Measurements from ENCODE around the gene NT5DC2. TPM values are rescaled to one million over a fixed set of nuclear protein-coding genes. Genes with fewer than 3 reads are reported as not detected.

Gene NT5DC2
- total RNA-seq, 1 experiment from 2014 or later: 377 TPM

- ChIA-PET POLR2A (interaction anchor here (0.6 kb wide), 1 partner anchor 18 kb away, joined by 3 read pairs; no protein-coding TSS in a partner anchor), CTCF (interaction anchor here (0.6 to 0.9 kb wide), 2 partner anchors 96 to 1650 kb away, joined by 3 read pairs; no protein-coding TSS in a partner anchor)
- Mint-ChIP-seq H3K4me3 (no peak overlapping the region), H3K27ac (peak overlapping the region; percentile 83; the same call in 1 of the 2 replicates), H3K4me1 (0 out of 2 replicates have a peak, but pooled peaks cover 3% of the 10 kb centered on the region), H3K27me3 (ENCODE audit: low read depth) (no peaks in the 10 kb centered on the region; the same call in 1 of the 2 replicates), H3K36me3 (peaks cover 32% of the 10 kb centered on the region), H3K9me3 (no peaks in the 10 kb centered on the region)
- DNase-seq (ENCODE audit: low spot score) (no peak), ATAC-seq (no peak)
- TF ChIP-seq IRF1 (CRISPR knock-in tag; IDR thresholded peaks at IDR 0.05) (0 out of 2 replicates have a peak, but pooled peaks have one; percentile 11), ZNF219 (CRISPR knock-in tag; IDR thresholded peaks at IDR 0.05; ENCODE audit: borderline replicate concordance) (no peak)
Measured at GRCh38 chr3:52523386-52524257, 10.0 kb downstream of the NT5DC2 start.

GRCh38 chr3:52522651-52523251 lies 10.9 kb downstream of the NT5DC2 start:
- H3K27me3 Mint-ChIP-seq (ENCODE audit: low read depth): no peaks in the 10 kb centered on the region; the same call in 1 of the 2 replicates
- no peaks in the 10 kb centered on the region for H3K9me3 Mint-ChIP-seq
- no peak overlapping the region for H3K4me3 Mint-ChIP-seq
- no peak for DNase-seq (ENCODE audit: low spot score)
- H3K36me3 Mint-ChIP-seq: peaks cover 27% of the 10 kb centered on the region
- ATAC-seq: no peak
- no peak overlapping the region for H3K27ac Mint-ChIP-seq
- POLR2A ChIA-PET: interaction anchor here (0.6 kb wide), 1 partner anchor 25 kb away, joined by 4 read pairs; no protein-coding TSS in a partner anchor
- no peak for TF ChIP-seq FOXP1 (CRISPR knock-in tag; IDR thresholded peaks at IDR 0.05; ENCODE audit: borderline replicate concordance)
- no peak for TF ChIP-seq CTCF (IDR thresholded peaks at IDR 0.05)
- 0 out of 2 replicates have a peak, but pooled peaks have one; percentile 53 for TF ChIP-seq NFATC4 (CRISPR knock-in tag; IDR thresholded peaks at IDR 0.05)
- no peak for TF ChIP-seq E2F5 (CRISPR knock-in tag; IDR thresholded peaks at IDR 0.05)
- peaks cover 7% of the 10 kb centered on the region for H3K4me1 Mint-ChIP-seq
- CTCF ChIA-PET: interaction anchor here (0.6 to 0.9 kb wide), 2 partner anchors 95 to 1649 kb away, joined by 3 read pairs; no protein-coding TSS in a partner anchor

- H3K4me3 Mint-ChIP-seq: no peak overlapping the region
- no peak for TF ChIP-seq TEAD1 (CRISPR knock-in tag; IDR thresholded peaks at IDR 0.05)
- H3K9me3 Mint-ChIP-seq: no peaks in the 10 kb centered on the region
- peaks cover 21% of the 10 kb centered on the region for H3K36me3 Mint-ChIP-seq
- ChIA-PET POLR2A (interaction anchor here (0.6 kb wide), 1 partner anchor 24 kb away, joined by 4 read pairs; no protein-coding TSS in a partner anchor), CTCF (no interaction called here)
- ATAC-seq (no peak), DNase-seq (ENCODE audit: low spot score) (no peak)
- H3K4me1 Mint-ChIP-seq: peaks cover 7% of the 10 kb centered on the region
- no peaks in the 10 kb centered on the region; the same call in 1 of the 2 replicates for H3K27me3 Mint-ChIP-seq (ENCODE audit: low read depth)
- H3K27ac Mint-ChIP-seq: no peak overlapping the region
Measured at GRCh38 chr3:52521881-52522650, 11.6 kb downstream of the NT5DC2 start.

GRCh38 chr3:52521488-52521824 lies 12.2 kb downstream of the NT5DC2 start:
- Mint-ChIP-seq H3K9me3 (no peaks in the 10 kb centered on the region), H3K4me3 (no peak overlapping the region), H3K27ac (no peak overlapping the region), H3K36me3 (peaks cover 19% of the 10 kb centered on the region), H3K27me3 (ENCODE audit: low read depth) (no peaks in the 10 kb centered on the region; the same call in 1 of the 2 replicates), H3K4me1 (peaks cover 7% of the 10 kb centered on the region)
- CTCF ChIA-PET: no interaction called here
- DNase-seq (ENCODE audit: low spot score) (no peak), ATAC-seq (no peak)
- POLR2A ChIA-PET: no interaction called here
- TF ChIP-seq ZNF263 (CRISPR knock-in tag; IDR thresholded peaks at IDR 0.05; ENCODE audit: low read depth): no peak
- no peak for TF ChIP-seq MXD4 (CRISPR knock-in tag; IDR thresholded peaks at IDR 0.05; ENCODE audit: borderline replicate concordance)
- no peak for TF ChIP-seq RELA (CRISPR knock-in tag; IDR thresholded peaks at IDR 0.05; ENCODE audit: borderline replicate concordance)
- no peak for TF ChIP-seq ATF6 (CRISPR knock-in tag; IDR thresholded peaks at IDR 0.05)
- TF ChIP-seq ZNF532 (CRISPR knock-in tag; IDR thresholded peaks at IDR 0.05; ENCODE audit: borderline replicate concordance): no peak
- TF ChIP-seq ETV6 (CRISPR knock-in tag; IDR thresholded peaks at IDR 0.05): no peak
- TF ChIP-seq NR3C1 (CRISPR knock-in tag; conservative IDR thresholded peaks at IDR 0.05; ENCODE audit: low read depth): no peak
- no peak for TF ChIP-seq TCF7 (CRISPR knock-in tag; IDR thresholded peaks at IDR 0.05; ENCODE audit: low read depth)

Measured in WTC11 (cell line).